ENCODE data around the gene RB1. TPM values are rescaled to one million over a fixed set of nuclear protein-coding genes. Genes with fewer than 3 reads are reported as not detected.
A peak's percentile ranks its signal among the peaks of the same experiment; 100 is the strongest.
"Not testable (repeated sequence)": the region's sequence is repeated elsewhere in the genome, so short reads cannot be mapped to it uniquely, and the experiment has no call there.

Gene RB1
- total and polyA plus RNA-seq, 12 donors: 10.4 to 78.0 (median 45.7) TPM

- Histone ChIP-seq H3K27me3 (no peaks in the 10 kb centered on the region), H3K27ac (peak within 1 kb of the TSS; percentile 47 to 82 (median 69)), H3K4me1 (replicated peaks in 1 of 2) (peaks cover 0 to 20% of the 10 kb centered on the region in 2 donors), H3K9me3 (replicated peaks in 1 of 3) (no peaks in the 10 kb centered on the region), H3K36me3 (replicated peaks in 1 of 2) (no peaks in the 10 kb centered on the region), H3K4me3 (peak within 1 kb of the TSS in 3 of 4 donors; percentile 14 to 64 (median 46))
- intact Hi-C loops (cut with DNase I): no loop called here
- DNase-seq: peak in 5 of 7 donors; percentile 22 to 67 (median 40)
- TF ChIP-seq CTCF (IDR thresholded peaks at IDR 0.05): no peak
- peak; percentile 72 to 87 for TF ChIP-seq POLR2A (IDR thresholded peaks at IDR 0.05)
- 13 to 24% (median 14%) methylated on average over 4 of the region's 4 CpGs for WGBS, 4 donors
Measured at GRCh38 chr13:48412881-48413351, 109.4 kb downstream of the RB1 start, which contains the start of gene LPAR6. TSS of gene LPAR6 (minus strand) at chr13:48413113. CDS start at chr13:48412423, 690 bp downstream.

GRCh38 chr13:48414501-48414900, 111.0 kb downstream of the RB1 start:
- H3K36me3 ChIP-seq (replicated peaks in 1 of 2): no peaks in the 10 kb centered on the region
- TF ChIP-seq CTCF (IDR thresholded peaks at IDR 0.05) (no peak), POLR2A (IDR thresholded peaks at IDR 0.05) (no peak)
- H3K27me3 ChIP-seq: no peaks in the 10 kb centered on the region
- intact Hi-C loops (cut with DNase I): no loop called here
- H3K4me3 ChIP-seq: no peak overlapping the region
- no peak for DNase-seq
- no peaks in the 10 kb centered on the region for H3K9me3 ChIP-seq (replicated peaks in 1 of 3)
- H3K27ac ChIP-seq: no peak overlapping the region
- H3K4me1 ChIP-seq (replicated peaks in 1 of 2): peaks cover 0 to 20% of the 10 kb centered on the region in 2 donors

- TF ChIP-seq POLR2A (IDR thresholded peaks at IDR 0.05) (no peak), CTCF (IDR thresholded peaks at IDR 0.05) (no peak)
- no peak for DNase-seq
- Histone ChIP-seq H3K27ac (no peak overlapping the region), H3K4me3 (no peak overlapping the region), H3K9me3 (replicated peaks in 1 of 3) (no peaks in the 10 kb centered on the region), H3K4me1 (replicated peaks in 1 of 2) (peaks cover 0 to 15% of the 10 kb centered on the region in 2 donors), H3K27me3 (no peaks in the 10 kb centered on the region), H3K36me3 (replicated peaks in 1 of 2) (no peaks in the 10 kb centered on the region)
- 89 to 96% (median 94%) methylated on average over 2 of the region's 2 CpGs for WGBS, 4 donors
- intact Hi-C loops (cut with DNase I): no loop called here
Measured at GRCh38 chr13:48415516-48415915, 112.0 kb downstream of the RB1 start.

GRCh38 chr13:48422003-48422402, 118.5 kb downstream of the RB1 start:
- intact Hi-C loops (cut with DNase I); H3K27ac ChIP-seq; H3K4me1 ChIP-seq (replicated peaks in 1 of 2); H3K36me3 ChIP-seq (replicated peaks in 1 of 2); H3K27me3 ChIP-seq; H3K4me3 ChIP-seq; DNase-seq; H3K9me3 ChIP-seq (replicated peaks in 1 of 3): not testable (repeated sequence)
- 95 to 100% (median 97%) methylated on average over 5 of the region's 5 CpGs for WGBS, 4 donors

GRCh38 chr13:48424212-48424611, 120.7 kb downstream of the RB1 start:
- Histone ChIP-seq H3K4me1 (replicated peaks in 1 of 2) (no peaks in the 10 kb centered on the region), H3K36me3 (replicated peaks in 1 of 2) (no peaks in the 10 kb centered on the region), H3K27ac (no peak overlapping the region), H3K27me3 (no peaks in the 10 kb centered on the region), H3K9me3 (replicated peaks in 1 of 3) (no peaks in the 10 kb centered on the region), H3K4me3 (no peak overlapping the region)
- WGBS, 4 donors: 87 to 95% (median 94%) methylated on average over 3 of the region's 3 CpGs
- DNase-seq: no peak
- intact Hi-C loops (cut with DNase I): no loop called here
- TF ChIP-seq CTCF (IDR thresholded peaks at IDR 0.05) (no peak), POLR2A (IDR thresholded peaks at IDR 0.05) (no peak)
